HG03139 (cell line): ENCODE data around the gene MCTP1.
A peak's percentile ranks its signal among the peaks of the same experiment; 100 is the strongest.
"Not testable (repeated sequence)": the region's sequence is repeated elsewhere in the genome, so short reads cannot be mapped to it uniquely, and the experiment has no call there.

Experiments used
- ATAC-seq: cut with Tn5 transposase; IDR thresholded peaks from one replicate; pipeline ENCODE4 v1.9.1; 2021; ENCODE audit not compliant: unreplicated experiment

MCTP1 gene

DNA sequence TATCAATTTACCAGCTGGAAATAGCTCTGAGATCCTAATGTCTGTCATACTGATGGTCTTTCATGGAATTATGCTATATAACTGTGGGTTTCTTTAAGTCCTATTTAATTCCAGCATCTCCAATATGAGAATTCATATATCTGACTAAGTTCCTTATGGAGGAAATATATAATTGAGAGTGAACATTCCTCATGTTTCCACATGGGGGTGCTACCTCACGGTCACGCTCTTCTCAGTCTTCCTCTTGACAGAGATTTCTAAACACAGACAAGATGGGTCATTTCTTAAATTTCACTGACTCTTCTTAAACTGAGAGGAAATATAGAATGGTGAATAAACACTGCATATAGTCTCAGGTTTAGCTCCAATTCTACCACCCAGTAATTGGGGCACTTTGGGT, 454.4 kb downstream of the MCTP1 start:
- ATAC-seq = no peak

- ATAC-seq = not testable (repeated sequence)
Observed at GRCh38 chr5:94828222-94828621, 456.7 kb downstream of the MCTP1 start.

- ATAC-seq = no peak
Observed at GRCh38 chr5:94820488-94820887, 464.4 kb downstream of the MCTP1 start.

GRCh38 chr5:94818904-94819303, 466.0 kb downstream of the MCTP1 start:
- no peak for ATAC-seq

DNA sequence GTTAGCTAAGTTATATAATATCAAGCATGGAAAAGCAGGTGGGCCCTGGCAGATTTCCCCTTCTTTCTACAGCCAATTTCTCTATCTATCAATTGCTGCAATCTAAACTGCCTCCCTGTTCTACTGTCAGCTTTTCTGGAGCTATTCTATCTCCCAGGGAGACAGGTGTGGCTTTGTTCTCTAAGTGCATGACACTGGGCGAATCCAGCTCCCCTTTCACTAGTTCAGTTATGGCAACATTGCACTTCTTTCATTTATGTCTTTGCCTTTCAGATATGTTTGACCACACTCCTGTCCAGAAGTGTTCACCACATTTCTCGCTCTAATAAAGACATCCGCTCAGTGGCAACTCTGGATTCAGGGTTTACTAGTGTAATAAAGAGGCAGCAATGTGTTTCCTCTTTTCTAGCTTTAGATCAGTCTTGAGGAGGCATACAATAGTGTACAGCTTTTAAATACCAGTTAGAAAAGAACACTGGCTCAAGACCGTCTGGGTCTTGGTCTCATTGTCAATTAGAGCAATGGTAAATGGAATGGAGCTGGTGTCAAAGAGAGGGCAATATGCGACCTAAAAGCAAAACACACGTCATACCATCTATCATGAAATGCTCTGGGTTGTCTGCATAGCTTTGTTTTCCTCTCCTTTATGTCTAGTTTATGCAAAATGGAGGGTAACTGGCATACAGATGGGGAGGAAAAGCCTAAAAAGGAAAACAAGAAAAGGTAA, 469.4 kb downstream of the MCTP1 start:
- no peak for ATAC-seq

- ATAC-seq = no peak
Observed at GRCh38 chr5:94812232-94812631, 472.7 kb downstream of the MCTP1 start.

- ATAC-seq = no peak
Observed at GRCh38 chr5:94811331-94811730, 473.6 kb downstream of the MCTP1 start.

GRCh38 chr5:94810877-94811276, 474.0 kb downstream of the MCTP1 start:
- ATAC-seq = no peak

DNA sequence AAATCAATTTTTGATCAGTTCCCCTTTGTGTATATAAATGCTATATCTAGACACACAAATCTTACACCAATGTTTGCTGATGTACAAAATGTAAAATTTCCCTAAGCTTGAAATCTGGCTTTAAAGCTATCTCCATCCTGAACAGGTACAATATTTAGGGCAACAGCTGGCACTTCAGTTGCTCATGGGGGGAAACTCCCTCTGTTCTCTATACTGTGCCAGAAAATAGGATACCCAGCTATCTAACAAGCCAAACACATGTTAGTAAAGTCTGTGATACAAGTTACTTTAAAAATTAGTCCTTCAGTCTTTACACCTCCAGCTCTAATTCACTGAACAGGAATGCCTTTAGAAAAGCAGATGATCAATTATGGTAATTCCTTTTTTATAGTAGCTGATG, 474.6 kb downstream of the MCTP1 start:
- ATAC-seq = no peak

DNA sequence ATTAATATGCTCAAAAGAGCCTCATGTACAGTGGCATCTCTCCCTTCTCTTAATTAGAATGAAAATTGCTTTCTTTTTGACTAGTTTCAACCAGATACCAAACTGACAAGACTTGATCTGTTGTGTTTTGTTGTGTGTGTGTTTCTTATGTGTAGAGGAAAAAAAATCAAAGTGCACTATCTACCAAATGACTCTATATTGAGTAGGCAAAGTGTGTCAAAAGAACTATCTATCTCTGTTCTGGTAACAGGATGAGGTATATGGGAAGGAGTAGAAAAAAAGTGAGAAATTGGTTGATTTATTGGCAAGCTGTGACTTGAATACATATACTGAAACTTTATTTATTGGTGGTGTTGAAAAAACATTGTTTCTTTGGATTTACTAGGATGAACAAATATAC, 476.4 kb downstream of the MCTP1 start:
- no peak for ATAC-seq

- no peak for ATAC-seq
Observed at GRCh38 chr5:94807985-94808384, 476.9 kb downstream of the MCTP1 start.

DNA sequence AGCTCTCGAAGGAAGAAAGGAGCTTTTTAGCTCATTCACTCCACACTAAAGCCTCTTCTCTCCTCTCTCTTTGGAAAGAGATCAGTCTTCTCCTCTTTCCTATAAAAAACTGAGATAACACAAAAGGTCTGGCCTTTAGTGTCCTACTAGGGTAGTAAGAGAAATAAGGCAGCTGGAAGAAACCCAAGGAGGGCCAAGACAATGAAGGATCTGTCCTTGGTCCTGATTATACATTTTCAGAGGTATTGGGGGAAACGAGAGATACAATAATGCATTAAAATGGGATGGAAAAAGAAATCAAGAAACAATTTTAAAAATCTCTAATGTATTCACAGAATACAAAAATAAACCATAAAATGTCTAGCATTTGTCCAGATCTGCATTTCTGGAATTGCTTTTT, 482.4 kb downstream of the MCTP1 start:
- no peak for ATAC-seq

GRCh38 chr5:94796586-94796985, 488.3 kb downstream of the MCTP1 start:
- no peak for ATAC-seq

DNA sequence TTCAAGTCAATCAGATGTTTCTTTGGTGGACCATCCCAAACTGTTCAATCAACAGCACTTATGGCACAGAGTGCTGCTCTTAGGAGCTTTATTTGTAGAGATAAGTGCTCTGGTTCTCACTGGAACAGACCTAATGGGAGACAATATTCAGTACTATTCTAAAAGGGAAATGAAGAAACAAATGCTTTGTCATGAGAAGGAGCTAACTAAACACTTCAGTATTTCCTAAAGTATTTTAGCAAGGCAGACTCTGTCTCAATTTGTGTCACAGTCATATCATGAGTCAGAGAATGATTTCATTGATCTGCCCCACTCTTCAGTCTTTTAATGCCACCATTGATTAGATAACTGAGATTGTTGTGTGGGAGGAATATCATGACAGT, 491.1 kb downstream of the MCTP1 start:
- peak; percentile 30 for ATAC-seq

DNA sequence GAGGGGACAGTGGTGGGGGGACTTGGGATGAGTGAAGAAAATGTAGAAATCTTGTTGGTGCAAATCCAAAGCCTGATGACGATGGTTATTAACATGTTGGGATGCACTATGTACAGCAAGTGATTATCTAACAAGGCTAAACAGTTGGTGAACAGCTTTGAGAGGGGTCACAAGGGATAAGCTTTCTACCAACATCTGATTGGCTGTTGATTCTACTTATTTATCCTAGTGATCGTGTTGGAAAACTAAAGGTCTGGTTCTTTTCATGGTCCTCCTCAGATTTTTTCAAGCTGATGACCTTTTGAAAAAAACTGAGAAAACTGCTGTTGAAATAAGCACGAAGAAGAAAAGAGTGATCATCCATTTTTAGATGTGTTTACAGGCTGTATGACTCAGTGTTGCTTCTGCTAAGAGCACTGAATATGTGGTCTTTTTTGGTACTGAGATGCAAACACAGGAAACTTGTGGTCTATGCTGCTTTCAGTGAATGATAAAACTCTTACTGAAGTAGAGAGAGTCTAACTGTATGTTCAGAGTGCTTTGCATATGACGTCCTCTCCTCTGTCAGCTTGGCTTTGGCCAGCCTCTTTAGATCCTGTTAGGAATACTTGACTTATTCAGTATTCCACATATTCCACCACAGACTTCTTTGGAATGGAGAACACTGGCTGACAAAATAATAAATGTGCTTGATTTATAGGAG, 491.6 kb downstream of the MCTP1 start:
- peak; percentile 99 for ATAC-seq

GRCh38 chr5:94791829-94792228, 493.1 kb downstream of the MCTP1 start:
- ATAC-seq = no peak

DNA sequence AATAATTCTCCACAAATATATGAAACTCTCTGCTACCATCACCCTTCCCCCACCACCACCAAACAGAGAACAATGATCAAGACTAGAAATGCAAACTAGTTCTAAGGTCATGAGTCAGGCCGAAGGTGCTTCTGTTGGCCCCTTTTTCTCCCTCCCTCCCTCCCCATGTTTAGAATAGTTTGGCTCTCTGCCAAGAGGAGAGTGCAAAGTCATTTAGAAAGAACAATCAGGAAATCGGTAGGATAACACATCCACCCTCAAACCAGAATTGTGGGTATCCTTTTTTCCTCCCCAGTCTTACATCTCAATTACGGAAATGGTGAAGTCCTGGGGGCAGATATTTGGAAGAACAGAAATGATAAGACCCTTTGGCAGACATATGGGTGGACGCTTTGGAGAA, 496.4 kb downstream of the MCTP1 start:
- no peak for ATAC-seq

- ATAC-seq = no peak
Observed at GRCh38 chr5:94784536-94785505, 500.1 kb downstream of the MCTP1 start.

- ATAC-seq = no peak
Observed at GRCh38 chr5:94782383-94782782, 502.5 kb downstream of the MCTP1 start.

- ATAC-seq = no peak
Observed at GRCh38 chr5:94779684-94780083, 505.2 kb downstream of the MCTP1 start.

- no peak for ATAC-seq
Observed at GRCh38 chr5:94778732-94779131, 506.2 kb downstream of the MCTP1 start.

DNA sequence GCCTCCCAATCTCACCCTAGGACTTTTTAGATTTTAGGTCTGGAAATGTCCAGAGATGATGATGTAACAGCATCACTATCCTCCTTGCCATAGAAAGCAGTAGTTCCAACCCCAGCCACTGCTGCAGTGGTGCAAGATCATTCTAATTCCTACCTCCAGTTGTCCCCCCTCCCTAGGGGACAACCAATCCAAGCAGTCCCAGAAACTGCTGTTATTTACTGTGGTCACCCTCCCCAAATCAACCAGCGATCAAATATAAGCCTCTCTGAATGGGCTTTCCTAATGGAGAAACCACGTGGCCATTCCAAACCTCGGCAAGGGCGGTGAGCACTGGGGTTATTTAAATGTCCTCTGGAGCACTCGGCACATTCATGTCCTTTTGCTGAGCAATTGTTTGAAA, 506.6 kb downstream of the MCTP1 start:
- ATAC-seq = no peak
